ENCODE data around the gene RERG.

DNA sequence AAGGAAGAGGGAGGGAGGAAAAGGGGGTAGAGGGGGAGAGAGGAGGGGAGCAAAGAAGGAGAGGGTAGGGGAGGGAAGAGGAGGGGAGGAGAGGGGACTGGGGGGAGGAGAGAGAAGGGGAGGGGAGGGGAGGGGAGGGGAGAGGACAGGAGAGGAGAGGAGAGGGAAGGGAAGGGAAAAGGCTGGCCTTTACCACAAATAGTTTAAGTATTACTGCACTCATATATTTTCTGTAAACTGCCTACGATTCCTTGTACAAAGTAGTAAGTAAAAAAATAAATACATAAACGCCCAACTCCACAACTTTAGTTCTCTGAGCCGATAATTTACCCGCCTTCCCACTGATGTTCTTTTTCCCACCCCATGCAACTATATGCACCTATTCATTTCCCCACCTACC is 23.7 kb upstream of the RERG start:
- TF ChIP-seq, protein P1, sequence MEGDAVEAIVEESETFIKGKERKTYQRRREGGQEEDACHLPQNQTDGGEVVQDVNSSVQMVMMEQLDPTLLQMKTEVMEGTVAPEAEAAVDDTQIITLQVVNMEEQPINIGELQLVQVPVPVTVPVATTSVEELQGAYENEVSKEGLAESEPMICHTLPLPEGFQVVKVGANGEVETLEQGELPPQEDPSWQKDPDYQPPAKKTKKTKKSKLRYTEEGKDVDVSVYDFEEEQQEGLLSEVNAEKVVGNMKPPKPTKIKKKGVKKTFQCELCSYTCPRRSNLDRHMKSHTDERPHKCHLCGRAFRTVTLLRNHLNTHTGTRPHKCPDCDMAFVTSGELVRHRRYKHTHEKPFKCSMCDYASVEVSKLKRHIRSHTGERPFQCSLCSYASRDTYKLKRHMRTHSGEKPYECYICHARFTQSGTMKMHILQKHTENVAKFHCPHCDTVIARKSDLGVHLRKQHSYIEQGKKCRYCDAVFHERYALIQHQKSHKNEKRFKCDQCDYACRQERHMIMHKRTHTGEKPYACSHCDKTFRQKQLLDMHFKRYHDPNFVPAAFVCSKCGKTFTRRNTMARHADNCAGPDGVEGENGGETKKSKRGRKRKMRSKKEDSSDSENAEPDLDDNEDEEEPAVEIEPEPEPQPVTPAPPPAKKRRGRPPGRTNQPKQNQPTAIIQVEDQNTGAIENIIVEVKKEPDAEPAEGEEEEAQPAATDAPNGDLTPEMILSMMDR (IDR thresholded peaks at IDR 0.05; ENCODE audit: insufficient read depth, low read length, poor library complexity, severe bottlenecking): no peak
- TF ChIP-seq EZH2phosphoT487 (conservative IDR thresholded peaks at IDR 0.05; ENCODE audit: low read length): no peak

Measured in SU-DHL-6 (cell line).